ENCODE results near the gene NAT8. TPM values are rescaled to one million over a fixed set of nuclear protein-coding genes. Genes with fewer than 3 reads are reported as not detected.
"Not testable (repeated sequence)": the region's sequence is repeated elsewhere in the genome, so short reads cannot be mapped to it uniquely, and the experiment has no call there.

Gene NAT8
- total RNA-seq, 1 experiment from 2014 or later: not detected

GRCh38 chr2:73654175-73654574, 12.0 kb upstream of the NAT8 start:
- no peaks in the 10 kb centered on the region for H3K4me1 Mint-ChIP-seq (ENCODE audit: low read depth, unreplicated experiment)
- no peak for DNase-seq
- TF ChIP-seq, protein P1, sequence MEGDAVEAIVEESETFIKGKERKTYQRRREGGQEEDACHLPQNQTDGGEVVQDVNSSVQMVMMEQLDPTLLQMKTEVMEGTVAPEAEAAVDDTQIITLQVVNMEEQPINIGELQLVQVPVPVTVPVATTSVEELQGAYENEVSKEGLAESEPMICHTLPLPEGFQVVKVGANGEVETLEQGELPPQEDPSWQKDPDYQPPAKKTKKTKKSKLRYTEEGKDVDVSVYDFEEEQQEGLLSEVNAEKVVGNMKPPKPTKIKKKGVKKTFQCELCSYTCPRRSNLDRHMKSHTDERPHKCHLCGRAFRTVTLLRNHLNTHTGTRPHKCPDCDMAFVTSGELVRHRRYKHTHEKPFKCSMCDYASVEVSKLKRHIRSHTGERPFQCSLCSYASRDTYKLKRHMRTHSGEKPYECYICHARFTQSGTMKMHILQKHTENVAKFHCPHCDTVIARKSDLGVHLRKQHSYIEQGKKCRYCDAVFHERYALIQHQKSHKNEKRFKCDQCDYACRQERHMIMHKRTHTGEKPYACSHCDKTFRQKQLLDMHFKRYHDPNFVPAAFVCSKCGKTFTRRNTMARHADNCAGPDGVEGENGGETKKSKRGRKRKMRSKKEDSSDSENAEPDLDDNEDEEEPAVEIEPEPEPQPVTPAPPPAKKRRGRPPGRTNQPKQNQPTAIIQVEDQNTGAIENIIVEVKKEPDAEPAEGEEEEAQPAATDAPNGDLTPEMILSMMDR (IDR thresholded peaks at IDR 0.05; ENCODE audit: insufficient read depth in 1 of 2, low read depth in 1 of 2, low read length in 1 of 2, severe bottlenecking in 1 of 2, unreplicated experiment in 1 of 2): no peak
- Histone ChIP-seq H3K27me3 (replicated peaks; ENCODE audit: control insufficient read depth, insufficient read depth, low read length) (no peaks in the 10 kb centered on the region), H3K4me3 (ENCODE audit: low read depth, low read length) (no peak overlapping the region), H3K4me1 (no peaks in the 10 kb centered on the region), H3K9me3 (peaks cover under 1% of the 10 kb centered on the region; the same call in 1 of the 2 replicates), H3K36me3 (ENCODE audit: control insufficient read depth, insufficient read depth, low read length) (no peaks in the 10 kb centered on the region)
- intact Hi-C loops (cut with micrococcal nuclease; ENCODE audit: unreplicated experiment): no loop called here
- POLR2A ChIA-PET: no interaction called here
- H3K27me3 Mint-ChIP-seq (ENCODE audit: insufficient read depth, unreplicated experiment): peaks cover 22% of the 10 kb centered on the region
- no peak overlapping the region for H3K4me3 Mint-ChIP-seq (ENCODE audit: unreplicated experiment)
- H3K27ac Mint-ChIP-seq (ENCODE audit: unreplicated experiment): no peak overlapping the region
- CTCF ChIA-PET: no interaction called here
- H3K36me3 Mint-ChIP-seq (ENCODE audit: insufficient read depth, unreplicated experiment): no peaks in the 10 kb centered on the region
- peaks cover under 1% of the 10 kb centered on the region for H3K9me3 Mint-ChIP-seq (ENCODE audit: unreplicated experiment)
- BruUV-seq (replicated peaks): no TSS peak

GRCh38 chr2:73652348-73652747, 10.1 kb upstream of the NAT8 start:
- CTCF ChIA-PET: no interaction called here
- H3K27ac Mint-ChIP-seq (ENCODE audit: unreplicated experiment): no peak overlapping the region
- no peaks in the 10 kb centered on the region for H3K4me1 ChIP-seq

DNA sequence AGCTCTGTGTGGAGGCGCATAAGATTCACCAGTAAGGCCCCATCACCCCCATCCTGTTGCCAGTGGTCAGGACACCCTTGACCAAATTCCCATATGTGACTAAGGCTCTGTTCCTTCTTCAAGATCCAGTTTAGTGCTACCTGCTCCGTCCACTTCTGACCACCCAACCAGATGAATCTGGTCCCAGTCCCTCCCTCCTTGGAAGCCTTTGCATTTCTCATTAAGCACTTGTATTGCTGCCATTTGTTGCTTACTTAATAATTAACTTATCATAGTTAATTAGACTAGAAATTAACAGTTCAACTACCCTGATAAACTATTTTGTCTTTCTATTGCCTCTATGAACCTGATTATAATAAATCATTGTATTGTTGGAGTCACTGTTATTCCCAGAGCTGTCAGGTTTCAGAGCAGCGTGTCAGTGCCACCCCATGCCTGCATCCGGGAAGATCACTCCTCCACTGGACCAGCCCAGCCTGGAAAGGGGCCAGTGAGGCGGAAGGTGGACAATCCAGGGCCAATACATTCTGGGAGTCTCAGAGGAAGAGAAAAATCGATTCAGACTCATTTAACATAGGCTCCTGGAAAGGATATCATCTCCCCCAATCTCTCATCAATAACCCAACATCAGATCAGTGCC, 9.5 kb upstream of the NAT8 start:
- no peaks in the 10 kb centered on the region for H3K4me1 Mint-ChIP-seq (ENCODE audit: low read depth, unreplicated experiment)
- no peak overlapping the region for H3K4me3 ChIP-seq (ENCODE audit: low read depth, low read length)
- no peaks in the 10 kb centered on the region for H3K27me3 ChIP-seq (replicated peaks; ENCODE audit: control insufficient read depth, insufficient read depth, low read length)
- no peak overlapping the region for H3K4me3 Mint-ChIP-seq (ENCODE audit: unreplicated experiment)
- intact Hi-C loops (cut with micrococcal nuclease; ENCODE audit: unreplicated experiment): no loop called here
- no peaks in the 10 kb centered on the region for H3K9me3 Mint-ChIP-seq (ENCODE audit: unreplicated experiment)
- no peak for DNase-seq
- no peak overlapping the region for H3K27ac Mint-ChIP-seq (ENCODE audit: unreplicated experiment)
- POLR2A ChIA-PET: no interaction called here
- H3K9me3 ChIP-seq: peaks cover 4% of the 10 kb centered on the region; the same call in 1 of the 2 replicates
- no peaks in the 10 kb centered on the region for H3K36me3 Mint-ChIP-seq (ENCODE audit: insufficient read depth, unreplicated experiment)
- peaks cover 21% of the 10 kb centered on the region for H3K27me3 Mint-ChIP-seq (ENCODE audit: insufficient read depth, unreplicated experiment)
- no TSS peak for BruUV-seq (replicated peaks)
- no peaks in the 10 kb centered on the region for H3K36me3 ChIP-seq (ENCODE audit: control insufficient read depth, insufficient read depth, low read length)
- no peaks in the 10 kb centered on the region for H3K4me1 ChIP-seq
- TF ChIP-seq, protein P1 (IDR thresholded peaks at IDR 0.05; ENCODE audit: insufficient read depth in 1 of 2, low read depth in 1 of 2, low read length in 1 of 2, severe bottlenecking in 1 of 2, unreplicated experiment in 1 of 2): no peak
- CTCF ChIA-PET: interaction anchor here (0.7 kb wide), 1 partner anchor 8 kb away, joined by 3 read pairs; no protein-coding TSS in a partner anchor

More at GRCh38 chr2:73652348-73652747, 10.1 kb upstream of the NAT8 start:
- Histone ChIP-seq H3K4me3 (ENCODE audit: low read depth, low read length) (no peak overlapping the region), H3K36me3 (ENCODE audit: control insufficient read depth, insufficient read depth, low read length) (no peaks in the 10 kb centered on the region), H3K9me3 (peaks cover 4% of the 10 kb centered on the region; the same call in 1 of the 2 replicates), H3K27me3 (replicated peaks; ENCODE audit: control insufficient read depth, insufficient read depth, low read length) (no peaks in the 10 kb centered on the region)
- TF ChIP-seq, protein P1 (IDR thresholded peaks at IDR 0.05; ENCODE audit: insufficient read depth in 1 of 2, low read depth in 1 of 2, low read length in 1 of 2, severe bottlenecking in 1 of 2, unreplicated experiment in 1 of 2): no peak
- peaks cover 20% of the 10 kb centered on the region for H3K27me3 Mint-ChIP-seq (ENCODE audit: insufficient read depth, unreplicated experiment)
- no peak overlapping the region for H3K4me3 Mint-ChIP-seq (ENCODE audit: unreplicated experiment)
- DNase-seq: no peak
- no peaks in the 10 kb centered on the region for H3K36me3 Mint-ChIP-seq (ENCODE audit: insufficient read depth, unreplicated experiment)
- POLR2A ChIA-PET: no interaction called here
- intact Hi-C loops (cut with micrococcal nuclease; ENCODE audit: unreplicated experiment): no loop called here
- no peaks in the 10 kb centered on the region for H3K9me3 Mint-ChIP-seq (ENCODE audit: unreplicated experiment)
- BruUV-seq (replicated peaks): no TSS peak
- H3K4me1 Mint-ChIP-seq (ENCODE audit: low read depth, unreplicated experiment): no peaks in the 10 kb centered on the region

DNA sequence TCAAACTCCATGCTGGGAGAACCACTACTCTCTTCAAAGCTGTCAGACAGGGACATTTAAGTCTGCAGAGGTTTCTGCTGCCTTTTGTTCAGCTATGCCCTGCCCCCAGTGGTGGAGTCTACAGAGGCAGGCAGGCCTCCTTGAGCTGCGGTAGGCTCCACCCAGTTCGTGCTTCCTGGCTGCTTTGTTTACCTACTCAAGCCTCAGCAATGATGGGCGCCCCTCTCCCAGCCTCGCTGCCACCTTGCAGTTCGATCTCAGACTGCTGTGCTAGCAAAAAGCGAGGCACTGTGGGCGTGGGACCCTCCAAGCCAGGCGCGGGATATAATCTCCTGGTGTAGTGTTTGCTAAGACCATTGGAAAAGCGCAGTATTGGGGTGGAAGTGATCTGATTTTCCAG, 5.5 kb upstream of the NAT8 start:
- intact Hi-C loops (cut with micrococcal nuclease; ENCODE audit: unreplicated experiment); H3K4me1 ChIP-seq; H3K4me3 Mint-ChIP-seq (ENCODE audit: unreplicated experiment); H3K4me1 Mint-ChIP-seq (ENCODE audit: low read depth, unreplicated experiment); POLR2A ChIA-PET; H3K9me3 Mint-ChIP-seq (ENCODE audit: unreplicated experiment); H3K27ac Mint-ChIP-seq (ENCODE audit: unreplicated experiment); BruUV-seq (replicated peaks); H3K27me3 ChIP-seq (replicated peaks; ENCODE audit: control insufficient read depth, insufficient read depth, low read length); H3K36me3 Mint-ChIP-seq (ENCODE audit: insufficient read depth, unreplicated experiment); DNase-seq; H3K9me3 ChIP-seq; H3K4me3 ChIP-seq (ENCODE audit: low read depth, low read length); H3K36me3 ChIP-seq (ENCODE audit: control insufficient read depth, insufficient read depth, low read length); CTCF ChIA-PET: not testable (repeated sequence)
- H3K27me3 Mint-ChIP-seq (ENCODE audit: insufficient read depth, unreplicated experiment): peaks cover 20% of the 10 kb centered on the region

All from Caco-2 (cell line).